Caco-2 (cell line): Measurements from ENCODE around the gene ADGRA1. TPM values are rescaled to one million over a fixed set of nuclear protein-coding genes. Genes with fewer than 3 reads are reported as not detected.

Experiments used
- BruUV-seq: library from RNA; stranded (reverse); fragments of 400-500 nt; replicated peaks from 2 replicates; lab custom pipeline; 2021; lab: Mats Ljungman, UMichigan
- CTCF ChIA-PET: fragments of 300-600 bp; sonication (Branson Sonifier 250); formaldehyde crosslinking; loops from one replicate; lab custom pipeline; 2022; ENCODE audit warnings: antibody characterized with exemption; lab: Charles Lee
- POLR2A ChIA-PET: fragments of 300-600 bp; sonication (Branson Sonifier 250); formaldehyde crosslinking; loops from one replicate; lab custom pipeline; 2022; ENCODE audit warnings: antibody characterized with exemption; lab: Charles Lee
- DNase-seq, 2 experiments: peaks; one replicate each; pipeline versions ENCODE4 v3.0.0 to v3.0.0-alpha.2; 2020 to 2022
- H3K27me3 ChIP-seq: replicated peaks from 2 replicates; pipeline ENCODE4 v1.6.0; 2011; ENCODE audit warnings: low read length; ENCODE audit not compliant: control insufficient read depth, insufficient read depth
- H3K36me3 ChIP-seq: 2 replicates; pipeline ENCODE4 v1.5.1; 2011; ENCODE audit warnings: low read length; ENCODE audit not compliant: control insufficient read depth, insufficient read depth
- H3K4me1 ChIP-seq: fragments of 250-450 bp; sonication (Bioruptor Pico); 2 replicates; pipeline ENCODE4 v1.5.1; 2020; ENCODE audit warnings: mild to moderate bottlenecking
- H3K4me3 ChIP-seq: 2 replicates; pipeline ENCODE4 v1.5.1; 2011; ENCODE audit warnings: low read depth, mild to moderate bottlenecking, control low read depth, low read length
- H3K9me3 ChIP-seq: fragments of 250-450 bp; sonication (Bioruptor Pico); 2 replicates; pipeline ENCODE4 v1.5.1; 2020; ENCODE audit warnings: mild to moderate bottlenecking, moderate library complexity
- H3K27ac Mint-ChIP-seq: one replicate; pipeline ENCODE4 v1.8.0; 2022; ENCODE audit warnings: mixed read lengths; ENCODE audit not compliant: unreplicated experiment
- H3K27me3 Mint-ChIP-seq: one replicate; pipeline ENCODE4 v1.8.0; 2022; ENCODE audit warnings: mixed read lengths; ENCODE audit not compliant: insufficient read depth, unreplicated experiment
- H3K36me3 Mint-ChIP-seq: one replicate; pipeline ENCODE4 v1.8.0; 2022; ENCODE audit warnings: mild to moderate bottlenecking, mixed read lengths; ENCODE audit not compliant: insufficient read depth, unreplicated experiment
- H3K4me1 Mint-ChIP-seq: one replicate; pipeline ENCODE4 v1.8.0; 2022; ENCODE audit warnings: low read depth, mixed read lengths; ENCODE audit not compliant: unreplicated experiment
- H3K4me3 Mint-ChIP-seq: one replicate; pipeline ENCODE4 v1.8.0; 2022; ENCODE audit warnings: mild to moderate bottlenecking, moderate library complexity, mixed read lengths; ENCODE audit not compliant: unreplicated experiment
- H3K9me3 Mint-ChIP-seq: one replicate; pipeline ENCODE4 v1.8.0; 2022; ENCODE audit warnings: mixed read lengths; ENCODE audit not compliant: unreplicated experiment
- intact Hi-C: fragments of 100-400 bp; cut with micrococcal nuclease; formaldehyde crosslinking; loops from one replicate; pipeline ENCODE4 v1.10.0; 2022; ENCODE audit not compliant: unreplicated experiment
- total RNA-seq: library from RNA; stranded (reverse); gene quantifications from 2 replicates; pipeline ENCODE4 v1.2.3, GENCODE V29; 2022
- TF ChIP-seq, protein P1 (sequence below), 2 experiments: fragments of 200-600 bp in 1 of 2; IDR thresholded peaks; 1 replicate in 1 of 2; 2 replicates in 1 of 2; pipeline versions ENCODE4 v1.5.1 to v1.8.0; 2011 to 2022; ENCODE audit warnings: antibody characterized with exemption in 1 of 2, control low read depth in 1 of 2, inconsistent platforms in 1 of 2, low read depth in 1 of 2, low read length in 1 of 2, mild to moderate bottlenecking in 1 of 2, moderate library complexity in 1 of 2; ENCODE audit not compliant: insufficient read depth in 1 of 2, severe bottlenecking in 1 of 2, unreplicated experiment in 1 of 2

The ADGRA1 gene
- total RNA-seq, 1 experiment from 2014 or later: not detected

DNA sequence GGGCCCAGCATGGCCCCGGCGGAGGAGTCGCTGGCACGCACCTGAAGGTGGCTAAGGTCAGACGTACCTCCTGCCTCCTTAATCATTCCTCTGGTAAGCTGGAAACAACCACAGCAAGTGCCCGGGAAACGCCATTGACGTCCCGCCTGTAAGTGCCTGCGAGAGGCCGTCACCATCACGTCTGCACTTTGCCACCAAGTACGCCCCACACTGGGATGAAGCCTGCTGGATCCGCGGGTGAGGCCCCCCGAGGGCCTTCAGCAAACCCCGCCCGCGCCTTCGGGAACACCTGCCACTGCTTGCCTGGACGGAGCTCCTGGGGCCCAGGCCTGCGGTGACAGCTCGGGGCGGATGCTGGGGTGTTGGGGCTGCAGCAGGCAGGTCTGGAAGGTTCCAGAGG is 12.5 kb downstream of the ADGRA1 start:
- intact Hi-C loops: no loop called here
- Histone ChIP-seq H3K36me3 (no peaks in the 10 kb centered on the region), H3K4me1 (no peaks in the 10 kb centered on the region), H3K4me3 (no peak overlapping the region), H3K9me3 (no peaks in the 10 kb centered on the region), H3K27me3 (no peaks in the 10 kb centered on the region)
- H3K4me1 Mint-ChIP-seq: peaks cover 4% of the 10 kb centered on the region
- no peak overlapping the region for H3K4me3 Mint-ChIP-seq
- peaks cover 22% of the 10 kb centered on the region for H3K27me3 Mint-ChIP-seq
- H3K9me3 Mint-ChIP-seq: no peaks in the 10 kb centered on the region
- H3K36me3 Mint-ChIP-seq: peaks cover 9% of the 10 kb centered on the region
- TF ChIP-seq, protein P1, sequence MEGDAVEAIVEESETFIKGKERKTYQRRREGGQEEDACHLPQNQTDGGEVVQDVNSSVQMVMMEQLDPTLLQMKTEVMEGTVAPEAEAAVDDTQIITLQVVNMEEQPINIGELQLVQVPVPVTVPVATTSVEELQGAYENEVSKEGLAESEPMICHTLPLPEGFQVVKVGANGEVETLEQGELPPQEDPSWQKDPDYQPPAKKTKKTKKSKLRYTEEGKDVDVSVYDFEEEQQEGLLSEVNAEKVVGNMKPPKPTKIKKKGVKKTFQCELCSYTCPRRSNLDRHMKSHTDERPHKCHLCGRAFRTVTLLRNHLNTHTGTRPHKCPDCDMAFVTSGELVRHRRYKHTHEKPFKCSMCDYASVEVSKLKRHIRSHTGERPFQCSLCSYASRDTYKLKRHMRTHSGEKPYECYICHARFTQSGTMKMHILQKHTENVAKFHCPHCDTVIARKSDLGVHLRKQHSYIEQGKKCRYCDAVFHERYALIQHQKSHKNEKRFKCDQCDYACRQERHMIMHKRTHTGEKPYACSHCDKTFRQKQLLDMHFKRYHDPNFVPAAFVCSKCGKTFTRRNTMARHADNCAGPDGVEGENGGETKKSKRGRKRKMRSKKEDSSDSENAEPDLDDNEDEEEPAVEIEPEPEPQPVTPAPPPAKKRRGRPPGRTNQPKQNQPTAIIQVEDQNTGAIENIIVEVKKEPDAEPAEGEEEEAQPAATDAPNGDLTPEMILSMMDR (IDR thresholded peaks at IDR 0.05; ENCODE audit: insufficient read depth in 1 of 2, low read depth in 1 of 2, low read length in 1 of 2, severe bottlenecking in 1 of 2, unreplicated experiment in 1 of 2): no peak
- no peak overlapping the region for H3K27ac Mint-ChIP-seq
- BruUV-seq: no TSS peak
- ChIA-PET POLR2A (no interaction called here), CTCF (interaction anchor here (0.6 kb wide), 1 partner anchor 160 kb away, joined by 4 read pairs; no protein-coding TSS in a partner anchor)
- DNase-seq: no peak

DNA sequence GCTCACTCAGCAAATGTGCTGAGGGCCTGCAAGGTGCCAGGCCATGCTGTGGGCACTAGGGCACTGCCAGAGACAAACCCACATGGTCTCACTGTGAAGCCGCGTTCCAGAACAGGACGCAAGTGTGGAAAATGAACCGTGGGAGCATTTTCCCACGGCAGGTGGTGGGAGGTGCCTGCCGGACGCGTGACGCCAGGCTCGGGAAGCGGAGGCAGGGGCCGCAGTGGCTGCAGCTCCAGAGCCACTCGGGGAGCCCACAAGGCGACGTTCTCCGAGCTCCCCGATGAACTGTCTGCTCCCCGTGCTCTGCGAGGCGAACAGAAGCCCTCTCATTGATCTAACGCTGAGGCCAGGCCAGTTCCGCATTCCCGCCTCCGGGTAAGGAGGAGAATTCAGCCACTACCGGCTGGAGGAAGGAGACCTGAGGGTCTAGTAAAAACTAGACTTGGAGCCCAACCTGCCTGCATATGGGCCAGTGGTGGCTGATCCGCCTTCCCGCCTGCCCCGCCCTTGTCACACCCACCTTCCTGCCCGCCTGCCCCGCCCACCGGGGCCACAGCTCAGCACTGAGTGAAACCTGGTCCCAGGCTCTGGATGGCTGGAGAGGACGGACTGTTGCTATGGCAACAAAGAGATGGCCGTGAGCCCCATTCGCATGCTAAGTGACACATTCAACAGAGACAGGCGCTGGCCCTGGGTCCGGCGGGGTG is 13.1 kb downstream of the ADGRA1 start:
- ChIA-PET POLR2A (no interaction called here), CTCF (interaction anchor here (0.6 kb wide), 1 partner anchor 161 kb away, joined by 4 read pairs; no protein-coding TSS in a partner anchor)
- no TSS peak for BruUV-seq
- TF ChIP-seq, protein P1 (IDR thresholded peaks at IDR 0.05; ENCODE audit: insufficient read depth in 1 of 2, low read depth in 1 of 2, low read length in 1 of 2, severe bottlenecking in 1 of 2, unreplicated experiment in 1 of 2): no peak
- H3K36me3 Mint-ChIP-seq: peaks cover 9% of the 10 kb centered on the region
- H3K36me3 ChIP-seq: no peaks in the 10 kb centered on the region
- no peaks in the 10 kb centered on the region for H3K27me3 ChIP-seq
- H3K4me3 ChIP-seq: no peak overlapping the region
- peaks cover 4% of the 10 kb centered on the region for H3K4me1 Mint-ChIP-seq
- H3K4me3 Mint-ChIP-seq: no peak overlapping the region
- no peaks in the 10 kb centered on the region for H3K9me3 ChIP-seq
- intact Hi-C loops: no loop called here
- H3K27ac Mint-ChIP-seq: no peak overlapping the region
- H3K27me3 Mint-ChIP-seq: peaks cover 22% of the 10 kb centered on the region
- H3K9me3 Mint-ChIP-seq: no peaks in the 10 kb centered on the region
- H3K4me1 ChIP-seq: no peaks in the 10 kb centered on the region
- peak; percentile 71 to 77 for DNase-seq

DNA sequence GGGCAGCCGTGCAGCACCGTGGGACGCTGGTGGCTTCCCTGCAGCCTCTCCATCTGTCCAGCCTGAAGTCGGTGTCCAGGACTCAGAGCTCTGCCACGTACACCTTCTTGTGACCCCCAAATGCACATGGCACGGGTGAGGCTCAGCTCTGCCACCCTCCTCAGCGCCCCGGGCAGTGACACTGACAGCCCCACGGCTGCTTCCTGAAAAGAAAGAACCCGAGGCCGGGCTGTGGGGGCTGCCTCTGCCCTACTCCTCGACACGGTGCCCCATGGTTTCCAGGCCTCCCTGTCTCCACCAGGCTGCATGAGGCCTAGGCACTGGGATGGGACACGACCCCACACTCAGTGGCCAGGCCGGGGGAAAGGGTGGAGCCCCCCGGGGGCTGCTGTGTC is 13.7 kb downstream of the ADGRA1 start:
- Mint-ChIP-seq H3K27ac (no peak overlapping the region), H3K4me1 (peaks cover 4% of the 10 kb centered on the region), H3K4me3 (no peak overlapping the region), H3K36me3 (peaks cover 6% of the 10 kb centered on the region), H3K27me3 (peaks cover 18% of the 10 kb centered on the region), H3K9me3 (no peaks in the 10 kb centered on the region)
- TF ChIP-seq, protein P1 (IDR thresholded peaks at IDR 0.05; ENCODE audit: insufficient read depth in 1 of 2, low read depth in 1 of 2, low read length in 1 of 2, severe bottlenecking in 1 of 2, unreplicated experiment in 1 of 2): no peak
- Histone ChIP-seq H3K27me3 (no peaks in the 10 kb centered on the region), H3K4me3 (no peak overlapping the region), H3K4me1 (no peaks in the 10 kb centered on the region), H3K36me3 (no peaks in the 10 kb centered on the region), H3K9me3 (0 out of 2 replicates have a peak, but pooled peaks cover under 1% of the 10 kb centered on the region)
- intact Hi-C loops: no loop called here
- BruUV-seq: no TSS peak
- POLR2A ChIA-PET: no interaction called here
- DNase-seq: no peak
- CTCF ChIA-PET: interaction anchor here (0.8 kb wide), 1 partner anchor 54 kb away, joined by 3 read pairs; no protein-coding TSS in a partner anchor
